GM11168 (cell line): ENCODE measurements around the gene RBM19.

ENCODE experiments used
- in situ Hi-C: fragments of 300-500 bp; cut with MboI; formaldehyde crosslinking; loops from one replicate; pipeline ENCODE4 v1.12.0; 2022; ENCODE audit warnings: low sequenced_read_pairs; ENCODE audit not compliant: unreplicated experiment

The RBM19 gene

GRCh38 chr12:113796066-113796827, 169.9 kb downstream of the RBM19 start:
- in situ Hi-C loops: no loop called here

- in situ Hi-C loops: no loop called here
These were observed 170.7 kb downstream of the RBM19 start for GRCh38 chr12:113795445-113795844.

- in situ Hi-C loops: no loop called here
These were observed 171.4 kb downstream of the RBM19 start for GRCh38 chr12:113794774-113795173.

- in situ Hi-C loops: no loop called here
These were observed 172.9 kb downstream of the RBM19 start for GRCh38 chr12:113793250-113793649.

- in situ Hi-C loops: no loop called here
These were observed 173.7 kb downstream of the RBM19 start for GRCh38 chr12:113792450-113792849.

GRCh38 chr12:113788020-113788856, 177.9 kb downstream of the RBM19 start:
- in situ Hi-C loops: no loop called here

GRCh38 chr12:113786107-113786506, 180.0 kb downstream of the RBM19 start:
- in situ Hi-C loops: no loop called here

- in situ Hi-C loops: no loop called here
These were observed 182.3 kb downstream of the RBM19 start for GRCh38 chr12:113783811-113784210.

- in situ Hi-C loops: no loop called here
These were observed 183.3 kb downstream of the RBM19 start for GRCh38 chr12:113782873-113783272.

- in situ Hi-C loops: no loop called here
These were observed 184.5 kb downstream of the RBM19 start for GRCh38 chr12:113781415-113782198.

- in situ Hi-C loops: no loop called here
These were observed 186.4 kb downstream of the RBM19 start for GRCh38 chr12:113779774-113780173.

GRCh38 chr12:113778432-113779132, 187.5 kb downstream of the RBM19 start:
- in situ Hi-C loops: no loop called here

GRCh38 chr12:113777751-113778150, 188.4 kb downstream of the RBM19 start:
- in situ Hi-C loops: no loop called here

GRCh38 chr12:113776536-113776935, 189.6 kb downstream of the RBM19 start:
- in situ Hi-C loops: no loop called here

GRCh38 chr12:113774526-113774925, 191.6 kb downstream of the RBM19 start:
- in situ Hi-C loops: no loop called here

GRCh38 chr12:113772505-113773030, 193.6 kb downstream of the RBM19 start:
- in situ Hi-C loops: no loop called here

GRCh38 chr12:113770389-113770865, 195.7 kb downstream of the RBM19 start:
- in situ Hi-C loops: no loop called here

GRCh38 chr12:113769305-113769704, 196.8 kb downstream of the RBM19 start:
- in situ Hi-C loops: no loop called here

- in situ Hi-C loops: no loop called here
These were observed 197.3 kb downstream of the RBM19 start for GRCh38 chr12:113768850-113769249.
